Muscle of leg (tissue), 11 donors: ENCODE measurements around the gene CDK9. TPM values are rescaled to one million over a fixed set of nuclear protein-coding genes. Genes with fewer than 3 reads are reported as not detected.
"Not testable (repeated sequence)": the region's sequence is repeated elsewhere in the genome, so short reads cannot be mapped to it uniquely, and the experiment has no call there.

Experiments used
- DNase-seq: peaks from one replicate; pipeline ENCODE4 v3.0.0; 2013
- H3K27ac ChIP-seq: one replicate; pipeline ENCODE4 v1.5.1; 2013; ENCODE audit warnings: mild to moderate bottlenecking, low read length, control low read depth
- H3K27me3 ChIP-seq: one replicate; pipeline ENCODE4 v1.6.1; 2013; ENCODE audit warnings: low read length; ENCODE audit not compliant: control insufficient read depth, insufficient read depth
- H3K36me3 ChIP-seq: one replicate; pipeline ENCODE4 v1.6.1; 2013; ENCODE audit warnings: low read length; ENCODE audit not compliant: control insufficient read depth, insufficient read depth
- H3K4me1 ChIP-seq: one replicate; pipeline ENCODE4 v1.6.1; 2013; ENCODE audit warnings: low read length; ENCODE audit not compliant: control insufficient read depth, insufficient read depth
- H3K4me3 ChIP-seq: one replicate; pipeline ENCODE4 v1.5.1; 2013; ENCODE audit warnings: low read length, control low read depth
- H3K9me3 ChIP-seq: replicated peaks from 2 replicates; pipeline ENCODE4 v1.6.1; 2013; ENCODE audit warnings: low read depth, low read length; ENCODE audit not compliant: control insufficient read depth
- WGBS: methylation state at CpG from one replicate; pipeline ENCODE4 v1.1.5; 2013; ENCODE audit warnings: missing lambda C conversion rate; ENCODE audit not compliant: insufficient coverage; 5-methylcytosine and 5-hydroxymethylcytosine counted together
- polyA plus RNA-seq, 8 donors: library from polyadenylated mRNA; unstranded; fragments of 120-200 nt; gene quantifications; one replicate each; pipeline versions ENCODE4 v1.2.1 to v1.2.3, GENCODE V29; 2013; ENCODE audit warnings: inconsistent platforms in 1 of 8, low replicate concordance in 1 of 8; ENCODE audit not compliant: insufficient read length in 8 of 8, insufficient read depth in 1 of 8
- total RNA-seq: library from RNA; stranded (reverse); fragments of 120-200 nt; gene quantifications from one replicate; pipeline ENCODE4 v1.2.4, GENCODE V29; 2013

The CDK9 gene
- total and polyA plus RNA-seq, 9 donors, result 28.4 to 60.5 (median 51.0) TPM

- no peak overlapping the region for H3K27ac ChIP-seq
- peaks cover 4% of the 10 kb centered on the region for H3K4me1 ChIP-seq
- no peaks in the 10 kb centered on the region for H3K9me3 ChIP-seq
- H3K4me3 ChIP-seq, result no peak overlapping the region
- peaks cover 42% of the 10 kb centered on the region for H3K36me3 ChIP-seq
- no peak for DNase-seq
- H3K27me3 ChIP-seq, result peaks cover 18% of the 10 kb centered on the region
- 90% methylated on average over 26 of the region's 26 CpGs for WGBS
Observed at GRCh38 chr9:127749090-127749787, 36.6 kb upstream of the CDK9 start.

GRCh38 chr9:127751269-127752054 lies 34.4 kb upstream of the CDK9 start:
- H3K4me1 ChIP-seq, result peaks cover 16% of the 10 kb centered on the region
- H3K36me3 ChIP-seq, result peaks cover 32% of the 10 kb centered on the region
- no peaks in the 10 kb centered on the region for H3K9me3 ChIP-seq
- WGBS, result 27% methylated on average over 3 of the region's 10 CpGs
- no peak overlapping the region for H3K4me3 ChIP-seq
- H3K27me3 ChIP-seq, result peaks cover 33% of the 10 kb centered on the region
- DNase-seq, result no peak
- H3K27ac ChIP-seq, result no peak overlapping the region

GRCh38 chr9:127753148-127753547 lies 32.7 kb upstream of the CDK9 start:
- no peak overlapping the region for H3K27ac ChIP-seq
- H3K4me1 ChIP-seq, result peaks cover 16% of the 10 kb centered on the region
- peaks cover 24% of the 10 kb centered on the region for H3K36me3 ChIP-seq
- peaks cover 33% of the 10 kb centered on the region for H3K27me3 ChIP-seq
- no peak overlapping the region for H3K4me3 ChIP-seq
- no peaks in the 10 kb centered on the region for H3K9me3 ChIP-seq
- WGBS, result 78% methylated on average over 7 of the region's 8 CpGs
- DNase-seq, result no peak

GRCh38 chr9:127753622-127754021 lies 32.2 kb upstream of the CDK9 start:
- peaks cover 16% of the 10 kb centered on the region for H3K4me1 ChIP-seq
- peaks cover 22% of the 10 kb centered on the region for H3K36me3 ChIP-seq
- no peaks in the 10 kb centered on the region for H3K9me3 ChIP-seq
- WGBS, result 100% methylated on average over 1 of the region's 8 CpGs
- H3K27me3 ChIP-seq, result peaks cover 33% of the 10 kb centered on the region
- H3K27ac ChIP-seq, result peak overlapping the region; percentile 3
- no peak overlapping the region for H3K4me3 ChIP-seq
- no peak for DNase-seq

- Histone ChIP-seq H3K27me3 (peaks cover 33% of the 10 kb centered on the region), H3K9me3 (no peaks in the 10 kb centered on the region), H3K4me1 (peaks cover 16% of the 10 kb centered on the region), H3K36me3 (peaks cover 18% of the 10 kb centered on the region), H3K4me3 (peak overlapping the region; percentile 10), H3K27ac (no peak overlapping the region)
- 10% methylated on average over 77 of the region's 86 CpGs for WGBS
- no peak for DNase-seq
Observed at GRCh38 chr9:127754099-127755060, 31.5 kb upstream of the CDK9 start.

DNA sequence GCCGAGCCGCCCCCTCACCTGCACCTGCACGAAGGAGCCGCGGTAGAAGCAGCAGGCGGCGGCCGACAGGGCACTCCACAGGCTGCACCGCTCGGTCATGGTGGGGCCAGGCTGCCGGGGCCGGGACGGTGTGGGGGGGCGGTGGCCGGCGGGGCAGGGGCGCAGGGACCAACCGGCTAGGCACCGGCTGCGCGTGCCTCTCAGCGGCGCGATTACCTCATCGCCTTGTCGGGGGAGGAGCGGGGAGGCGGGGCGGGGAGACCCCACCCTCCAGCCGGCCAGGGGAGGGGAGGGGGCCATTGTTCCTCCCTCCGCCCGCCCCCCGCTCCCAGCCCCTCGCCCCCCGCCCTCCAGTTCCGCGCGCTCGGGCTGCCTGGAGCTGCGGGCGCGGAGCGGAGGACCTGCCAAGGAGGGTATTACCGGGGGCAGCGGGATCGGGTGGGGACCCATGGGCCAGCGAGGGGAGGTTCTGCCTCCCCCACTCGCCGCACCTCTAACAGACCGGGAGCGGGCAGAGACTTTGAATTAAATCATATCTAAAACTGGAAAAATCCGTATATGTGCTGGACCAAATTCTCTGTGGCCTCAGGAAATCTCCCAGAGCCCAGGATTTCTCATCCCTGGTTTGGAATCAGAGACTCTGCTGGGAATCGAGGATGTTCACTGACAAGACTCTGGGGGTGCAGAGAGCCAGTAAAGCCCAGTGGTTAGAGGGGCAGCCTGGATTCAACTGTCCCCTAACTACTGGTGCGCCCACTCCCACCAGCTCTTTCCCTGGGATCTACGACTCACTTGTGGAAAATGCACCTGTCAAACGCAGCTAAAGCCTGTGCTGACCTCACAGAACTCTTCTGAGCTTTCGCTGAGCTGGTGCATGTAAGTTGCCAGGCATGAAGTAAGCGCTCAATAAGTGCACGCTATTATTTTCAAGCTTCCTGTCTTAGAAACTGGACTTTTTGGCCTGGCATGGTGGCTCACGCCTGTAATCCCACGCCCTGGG lies 30.5 kb upstream of the CDK9 start:
- Histone ChIP-seq H3K27ac (no peak overlapping the region), H3K4me3 (no peak overlapping the region), H3K9me3 (no peaks in the 10 kb centered on the region), H3K36me3 (peaks cover 18% of the 10 kb centered on the region), H3K4me1 (peaks cover 16% of the 10 kb centered on the region), H3K27me3 (peaks cover 33% of the 10 kb centered on the region)
- no peak for DNase-seq
- WGBS, result 12% methylated on average over 46 of the region's 61 CpGs

- H3K9me3 ChIP-seq, result no peaks in the 10 kb centered on the region
- H3K4me3 ChIP-seq, result no peak overlapping the region
- no peak overlapping the region for H3K27ac ChIP-seq
- peaks cover 33% of the 10 kb centered on the region for H3K27me3 ChIP-seq
- 80% methylated on average over 3 of the region's 3 CpGs for WGBS
- peaks cover 16% of the 10 kb centered on the region for H3K4me1 ChIP-seq
- no peak for DNase-seq
- peaks cover 20% of the 10 kb centered on the region for H3K36me3 ChIP-seq
Observed at GRCh38 chr9:127756233-127756632, 29.6 kb upstream of the CDK9 start.

DNA sequence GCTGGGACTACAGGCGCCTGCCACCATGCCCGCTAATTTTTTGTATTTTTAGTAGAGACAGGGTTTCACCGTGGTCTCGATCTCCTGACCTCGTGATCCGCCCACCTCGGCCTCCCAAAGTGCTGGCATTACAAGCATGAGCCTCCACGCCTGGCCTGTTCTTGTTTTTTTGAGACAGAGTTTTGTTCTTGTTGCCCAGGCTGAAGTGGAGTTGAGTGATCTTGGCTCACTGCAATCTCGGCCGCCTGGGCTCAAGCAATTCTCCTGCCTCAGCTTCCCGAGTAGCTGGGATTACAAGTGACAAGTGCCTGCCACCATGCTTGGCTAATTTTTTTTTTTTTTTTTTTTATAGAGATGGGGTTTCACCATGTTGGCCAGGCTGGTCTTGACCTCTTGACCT lies 29.1 kb upstream of the CDK9 start:
- not testable (repeated sequence) for DNase-seq, H3K27ac ChIP-seq, H3K9me3 ChIP-seq, H3K4me3 ChIP-seq
- peaks cover 32% of the 10 kb centered on the region for H3K27me3 ChIP-seq
- 83% methylated on average over 1 of the region's 11 CpGs for WGBS
- H3K4me1 ChIP-seq, result peaks cover 20% of the 10 kb centered on the region
- H3K36me3 ChIP-seq, result peaks cover 21% of the 10 kb centered on the region

- Histone ChIP-seq H3K4me3 (no peak overlapping the region), H3K27me3 (peaks cover 20% of the 10 kb centered on the region), H3K4me1 (peaks cover 35% of the 10 kb centered on the region), H3K27ac (no peak overlapping the region), H3K36me3 (peaks cover 19% of the 10 kb centered on the region), H3K9me3 (no peaks in the 10 kb centered on the region)
- WGBS, result 100% methylated on average over 2 of the region's 5 CpGs
- no peak for DNase-seq
Observed at GRCh38 chr9:127758843-127759242, 27.0 kb upstream of the CDK9 start.
